Colonic mucosa (tissue), 4 donors: ENCODE results near the gene COG8. TPM values are rescaled to one million over a fixed set of nuclear protein-coding genes. Genes with fewer than 3 reads are reported as not detected.
A peak's percentile ranks its signal among the peaks of the same experiment; 100 is the strongest.

Experiments
- DNase-seq: peaks from one replicate; pipeline ENCODE4 v3.0.0-alpha.2; 2020
- H3K27ac ChIP-seq: fragments of 200-600 bp; one replicate; pipeline ENCODE4 v1.8.0; 2021
- H3K27me3 ChIP-seq: fragments of 200-600 bp; one replicate; pipeline ENCODE4 v1.8.0; 2021
- H3K36me3 ChIP-seq: fragments of 200-600 bp; one replicate; pipeline ENCODE4 v1.8.0; 2021
- H3K4me1 ChIP-seq: fragments of 200-600 bp; one replicate; pipeline ENCODE4 v1.8.0; 2021; ENCODE audit warnings: mild to moderate bottlenecking
- H3K4me3 ChIP-seq: fragments of 200-600 bp; one replicate; pipeline ENCODE4 v1.8.0; 2021
- H3K9ac ChIP-seq, 2 donors: one replicate each; pipeline ENCODE4 v1.7.0; 2013; ENCODE audit warnings: control low read depth in 2 of 2, low read depth in 2 of 2, low read length in 2 of 2
- H3K9me3 ChIP-seq: fragments of 200-600 bp; one replicate; pipeline ENCODE4 v1.8.0; 2021
- CTCF ChIP-seq: fragments of 200-600 bp; IDR thresholded peaks from one replicate; pipeline ENCODE4 v1.8.0; 2022; ENCODE audit warnings: antibody characterized with exemption, mild to moderate bottlenecking
- intact Hi-C: fragments of 100-400 bp; cut with DNase I; formaldehyde crosslinking; loops from one replicate; pipeline ENCODE4 v1.14.1; 2022
- total RNA-seq, 2 donors: library from RNA; stranded (reverse); fragmentation: NEBNext Ultra II Directional in 1 of 2; extraction: Animal tissue kit (Norgen Biotek cat#: 25700) in 1 of 2; gene quantifications; one replicate each; pipeline ENCODE4 v1.2.1, GENCODE V29; 2021
- donor health status: healthy.
- donor health status: DM: no; HTN: no; CAD: no.
- donor health status: DM: no; HTN: no; CAD: no.

Gene COG8
- total RNA-seq, 2 donors from 2014 or later = 28.4 to 44.5 TPM

DNA sequence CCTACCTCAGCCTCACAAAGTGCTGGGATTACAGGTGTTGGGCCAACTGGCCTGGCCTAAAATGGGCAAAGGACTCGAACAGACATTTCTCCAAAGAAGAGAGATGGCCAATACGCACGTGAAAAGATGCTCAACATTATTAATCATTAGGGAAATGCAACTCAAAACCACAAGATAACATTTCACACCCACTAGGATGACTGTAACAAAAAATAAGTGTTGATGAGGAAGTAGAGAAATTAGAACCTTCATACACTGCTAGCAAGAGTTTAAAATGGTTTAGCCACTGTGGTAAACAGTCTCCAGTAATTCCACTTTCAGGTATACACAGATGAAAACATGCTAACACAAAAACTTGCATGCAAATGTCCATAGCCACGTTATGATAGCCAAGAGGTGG is 6.6 kb upstream of the COG8 start:
- DNase-seq = no peak
- TF ChIP-seq CTCF = no peak
- no peaks in the 10 kb centered on the region for H3K36me3 ChIP-seq
- H3K4me3 ChIP-seq = no peak overlapping the region
- no peak overlapping the region for H3K27ac ChIP-seq
- H3K9me3 ChIP-seq = no peaks in the 10 kb centered on the region
- H3K27me3 ChIP-seq = no peaks in the 10 kb centered on the region
- H3K4me1 ChIP-seq = peaks cover under 1% of the 10 kb centered on the region
- intact Hi-C loops = no loop called here
- H3K9ac ChIP-seq = no peak overlapping the region

DNA sequence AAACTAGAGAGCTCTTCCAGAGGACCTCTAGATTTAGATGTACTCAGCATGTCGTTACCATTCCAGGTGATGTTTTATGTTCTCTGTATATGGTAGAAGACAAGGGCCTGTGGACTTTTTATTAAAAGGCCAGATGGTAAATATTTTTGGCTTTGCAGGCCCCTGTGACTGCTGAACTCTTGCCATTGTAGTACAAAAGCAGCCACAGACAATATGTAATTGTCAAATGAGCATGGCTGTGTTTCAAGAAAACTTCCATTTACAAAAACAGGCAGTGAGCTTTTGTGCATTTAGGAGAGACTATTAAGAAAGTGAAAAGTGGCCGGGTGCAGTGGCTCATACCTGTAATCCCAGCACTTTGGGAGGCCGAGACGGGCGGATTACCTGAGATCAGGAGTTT is 4.8 kb upstream of the COG8 start:
- Histone ChIP-seq H3K9ac (no peak overlapping the region), H3K36me3 (no peaks in the 10 kb centered on the region), H3K27me3 (no peaks in the 10 kb centered on the region), H3K27ac (no peak overlapping the region), H3K9me3 (no peaks in the 10 kb centered on the region), H3K4me1 (peaks cover 9% of the 10 kb centered on the region), H3K4me3 (no peak overlapping the region)
- no peak for TF ChIP-seq CTCF
- intact Hi-C loops = no loop called here
- no peak for DNase-seq

GRCh38 chr16:69340095-69340644 is 806 bp upstream of the COG8 start:
- peak overlapping the region; percentile 88 for H3K4me3 ChIP-seq
- no peaks in the 10 kb centered on the region for H3K27me3 ChIP-seq
- no peak for DNase-seq
- intact Hi-C loops = no loop called here
- H3K4me1 ChIP-seq = peaks cover 15% of the 10 kb centered on the region
- no peak for TF ChIP-seq CTCF
- H3K9ac ChIP-seq = peak overlapping the region; percentile 80 to 90
- H3K27ac ChIP-seq = peak overlapping the region; percentile 93
- H3K9me3 ChIP-seq = no peaks in the 10 kb centered on the region
- H3K36me3 ChIP-seq = no peaks in the 10 kb centered on the region

GRCh38 chr16:69338557-69339288 is 641 bp downstream of the COG8 start:
- Histone ChIP-seq H3K4me3 (peak overlapping the region; percentile 88), H3K36me3 (peaks cover 8% of the 10 kb centered on the region), H3K27me3 (no peaks in the 10 kb centered on the region), H3K4me1 (peaks cover 15% of the 10 kb centered on the region), H3K9me3 (no peaks in the 10 kb centered on the region), H3K9ac (peak overlapping the region; percentile 80 to 90), H3K27ac (peak overlapping the region; percentile 93)
- no peak for TF ChIP-seq CTCF
- intact Hi-C loops = no loop called here
- peak; percentile 58 for DNase-seq

- Histone ChIP-seq H3K4me3 (no peak overlapping the region), H3K27me3 (no peaks in the 10 kb centered on the region), H3K27ac (no peak overlapping the region), H3K9ac (no peak overlapping the region), H3K4me1 (peaks cover 6% of the 10 kb centered on the region), H3K36me3 (peaks cover 8% of the 10 kb centered on the region), H3K9me3 (no peaks in the 10 kb centered on the region)
- intact Hi-C loops = no loop called here
- TF ChIP-seq CTCF = no peak
- no peak for DNase-seq
Measured at GRCh38 chr16:69334696-69335095, 4.7 kb downstream of the COG8 start.
